GM18951 (cell line): ENCODE results near the gene FNDC5.

ENCODE experiments used
- POLR2A ChIP-seq: IDR thresholded peaks from 4 replicates; pipeline ENCODE4 v1.6.1; 2011; ENCODE audit warnings: mild to moderate bottlenecking; ENCODE audit not compliant: insufficient read length, insufficient read depth; ENCODE audit errors: extremely low read depth
- in situ Hi-C: fragments of 300-500 bp; cut with MboI; formaldehyde crosslinking; loops from one replicate; pipeline ENCODE4 v1.12.0; 2022; ENCODE audit warnings: low sequenced_read_pairs, mixed read lengths, inconsistent platforms; ENCODE audit not compliant: unreplicated experiment

The FNDC5 gene

GRCh38 chr1:32901823-32902534, 31.3 kb upstream of the FNDC5 start:
- in situ Hi-C loops = no loop called here
- no peak for TF ChIP-seq POLR2A

GRCh38 chr1:32900956-32901822, 30.5 kb upstream of the FNDC5 start, which contains the start of gene TMEM54:
TMEM54 (minus strand) TSS chr1:32901389; CDS start chr1:32901238, 151 bp downstream.
- in situ Hi-C loops = no loop called here
- TF ChIP-seq POLR2A = no peak

- in situ Hi-C loops = no loop called here
- TF ChIP-seq POLR2A = no peak
Measured at GRCh38 chr1:32900371-32900955, 29.8 kb upstream of the FNDC5 start.

- in situ Hi-C loops = no loop called here
- no peak for TF ChIP-seq POLR2A
Measured at GRCh38 chr1:32899586-32900296, 29.0 kb upstream of the FNDC5 start.

- in situ Hi-C loops = no loop called here
- no peak for TF ChIP-seq POLR2A
Measured at GRCh38 chr1:32898958-32899357, 28.2 kb upstream of the FNDC5 start.

GRCh38 chr1:32898056-32898455, 27.3 kb upstream of the FNDC5 start:
- in situ Hi-C loops = no loop called here
- TF ChIP-seq POLR2A = no peak

GRCh38 chr1:32897082-32898049, 26.7 kb upstream of the FNDC5 start:
- no peak for TF ChIP-seq POLR2A
- in situ Hi-C loops = no loop called here

- in situ Hi-C loops = no loop called here
- no peak for TF ChIP-seq POLR2A
Measured at GRCh38 chr1:32896451-32896850, 25.7 kb upstream of the FNDC5 start.

- no peak for TF ChIP-seq POLR2A
- in situ Hi-C loops = no loop called here
Measured at GRCh38 chr1:32895325-32896215, 24.9 kb upstream of the FNDC5 start.

GRCh38 chr1:32894681-32895080, 24.0 kb upstream of the FNDC5 start:
- TF ChIP-seq POLR2A = no peak
- in situ Hi-C loops = no loop called here

GRCh38 chr1:32894019-32894600, 23.4 kb upstream of the FNDC5 start:
- in situ Hi-C loops = no loop called here
- no peak for TF ChIP-seq POLR2A
